ENCODE measurements around the gene PLCB1. TPM values are rescaled to one million over a fixed set of nuclear protein-coding genes. Genes with fewer than 3 reads are reported as not detected.
"Not testable (repeated sequence)": the region's sequence is repeated elsewhere in the genome, so short reads cannot be mapped to it uniquely, and the experiment has no call there.

PLCB1 gene
- total RNA-seq, 2 donors from 2014 or later: 8.5 to 10.9 TPM

DNA sequence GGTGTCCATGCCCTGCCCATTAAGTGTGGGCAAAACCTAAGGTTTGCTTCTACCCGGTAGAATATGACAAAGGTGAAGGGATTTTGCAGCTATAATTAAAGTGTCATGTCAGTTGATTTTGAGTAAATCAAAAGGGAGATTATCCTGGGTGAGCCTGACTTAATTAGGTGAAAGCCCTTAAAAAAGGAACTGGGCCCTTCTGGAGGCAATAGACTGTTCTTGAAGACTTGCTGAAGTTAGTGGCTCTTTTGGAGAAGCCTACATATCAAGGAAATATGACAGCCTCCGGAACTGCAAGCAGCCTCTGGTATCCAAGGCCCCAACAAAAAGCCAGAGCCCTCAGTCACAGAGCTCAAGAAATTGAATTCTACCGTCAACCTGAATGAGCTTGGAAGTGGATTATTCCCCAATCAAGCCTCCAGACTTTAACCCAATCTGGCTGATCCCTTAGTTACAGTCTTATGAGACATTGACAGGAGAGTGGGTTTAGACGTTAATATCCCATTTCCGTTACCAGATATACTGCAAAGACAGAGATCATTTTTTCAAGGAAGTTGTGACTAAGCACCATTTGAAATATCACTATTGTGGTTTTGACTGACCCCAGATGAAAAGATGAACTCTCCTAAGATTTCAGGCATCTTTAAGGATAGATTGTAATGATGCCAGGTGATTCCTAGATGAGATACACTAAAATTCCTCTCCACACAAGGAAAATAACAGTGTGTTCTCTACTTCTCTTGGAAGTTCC is 303.4 kb downstream of the PLCB1 start:
- DNase-seq: no peak
- intact Hi-C loops (cut with DNase I, micrococcal nuclease): no loop called here
- no peak for ATAC-seq

DNA sequence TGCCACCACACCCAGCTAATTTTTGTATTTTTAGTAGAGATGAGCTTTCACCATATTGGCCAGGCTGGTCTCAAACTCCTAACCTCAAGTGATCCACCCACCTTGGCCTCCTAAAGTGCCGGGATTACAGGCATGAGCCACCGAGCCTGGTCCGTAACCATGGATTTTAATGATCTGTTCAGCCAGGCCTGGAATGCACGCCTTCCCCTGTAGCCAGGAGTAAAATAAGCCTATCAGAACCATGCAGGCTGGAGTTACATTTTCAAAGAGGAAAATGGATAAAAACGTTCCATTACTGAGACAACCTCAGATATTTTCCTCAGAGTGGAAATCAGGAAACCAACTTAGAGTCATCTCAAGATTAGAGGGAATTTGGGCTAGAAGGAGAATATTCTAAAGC is 304.9 kb downstream of the PLCB1 start:
- DNase-seq; intact Hi-C loops (cut with DNase I, micrococcal nuclease); ATAC-seq: not testable (repeated sequence)

DNA sequence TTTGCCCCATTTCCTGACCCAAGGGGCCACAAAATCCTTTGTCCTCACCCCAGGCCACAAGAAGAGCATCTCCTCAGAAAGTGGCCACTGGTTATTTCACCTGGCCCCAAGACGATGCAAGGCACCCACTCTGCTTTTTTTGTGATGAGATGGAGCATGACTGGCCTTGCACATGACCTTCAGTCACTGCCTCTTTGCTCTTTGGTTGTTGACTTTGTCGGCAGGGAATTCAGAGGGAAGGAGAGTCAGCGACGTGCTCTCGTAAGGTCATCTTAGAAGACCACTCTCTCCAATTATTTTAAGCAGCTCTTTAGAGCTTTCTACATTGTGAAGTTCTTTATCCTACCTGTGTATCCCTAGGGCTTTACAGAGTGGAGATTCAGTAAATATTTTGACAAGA is 306.7 kb downstream of the PLCB1 start:
- DNase-seq (no peak), ATAC-seq (no peak)
- intact Hi-C loops (cut with DNase I, micrococcal nuclease): no loop called here

DNA sequence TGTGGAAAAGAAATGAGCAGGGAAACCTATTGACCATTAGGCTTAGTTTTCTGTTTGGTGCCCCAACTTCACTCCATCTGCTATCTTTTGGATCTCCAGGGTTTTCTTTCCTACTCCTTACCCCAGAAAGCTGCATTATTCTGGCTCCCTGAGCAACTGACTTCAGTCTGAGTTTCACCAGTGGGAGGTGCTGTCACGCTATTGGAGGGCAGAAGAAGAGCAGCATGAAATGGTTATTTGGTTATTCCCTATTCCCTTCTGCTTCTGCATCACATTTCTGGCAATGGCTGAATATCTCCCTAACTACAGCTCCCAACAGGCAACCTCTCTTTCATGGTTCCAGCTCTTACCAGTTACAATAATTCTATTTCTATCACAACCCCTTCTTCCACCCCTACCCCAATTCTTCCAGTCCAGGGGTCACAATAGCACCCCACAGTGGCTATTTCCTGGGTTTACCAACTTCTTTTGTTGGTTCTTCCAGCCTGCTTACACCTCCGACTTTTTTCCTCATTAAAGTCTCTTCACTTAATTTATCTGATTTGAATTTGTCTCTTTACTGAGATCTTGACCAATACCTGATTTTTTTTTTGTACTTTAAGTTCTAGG is 311.5 kb downstream of the PLCB1 start:
- no peak for ATAC-seq
- intact Hi-C loops (cut with DNase I, micrococcal nuclease): no loop called here

DNA sequence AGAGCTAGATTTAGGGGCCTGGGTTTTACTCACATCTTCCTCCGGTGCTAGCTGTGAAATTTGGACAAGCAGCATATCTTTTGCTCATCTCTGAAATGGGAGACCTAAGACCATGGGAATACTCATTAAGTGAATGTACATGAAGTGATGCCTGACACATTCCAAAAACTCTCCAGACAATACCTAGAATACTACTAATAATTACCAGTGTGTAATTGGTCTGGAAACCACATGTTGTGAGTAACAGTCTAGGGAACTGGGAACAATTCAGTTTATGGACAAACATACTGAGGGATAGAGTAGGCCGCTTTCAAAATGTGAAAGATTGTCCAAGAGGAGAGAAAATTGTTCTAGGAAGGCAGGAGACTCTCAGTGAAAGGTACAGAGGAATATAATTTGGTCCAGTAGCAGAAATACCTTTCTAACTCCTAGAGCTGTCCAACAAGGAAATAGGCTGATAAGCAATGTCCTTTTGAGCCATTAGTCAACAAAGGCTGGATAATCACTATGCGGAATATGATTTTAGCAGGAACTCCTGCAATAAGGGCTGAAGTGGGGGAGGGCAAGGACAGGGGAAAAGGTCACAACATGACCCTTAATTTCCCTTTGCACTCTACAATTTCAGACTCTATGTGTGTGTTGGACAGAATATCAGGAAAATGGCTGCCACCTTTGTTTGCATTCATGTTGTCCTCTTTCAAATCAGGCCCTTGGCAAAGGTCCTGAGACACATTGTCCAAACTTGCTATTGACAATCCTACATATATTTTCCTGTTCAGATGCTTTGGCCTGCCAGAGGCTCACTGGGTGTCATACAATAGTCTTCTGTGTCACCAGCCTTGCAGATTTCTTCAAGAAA is 315.4 kb downstream of the PLCB1 start:
- DNase-seq (no peak), ATAC-seq (no peak)
- intact Hi-C loops (cut with DNase I, micrococcal nuclease): no loop called here

More for the DNA sequence above, 311.5 kb downstream of the PLCB1 start:
- no peak for DNase-seq

DNA sequence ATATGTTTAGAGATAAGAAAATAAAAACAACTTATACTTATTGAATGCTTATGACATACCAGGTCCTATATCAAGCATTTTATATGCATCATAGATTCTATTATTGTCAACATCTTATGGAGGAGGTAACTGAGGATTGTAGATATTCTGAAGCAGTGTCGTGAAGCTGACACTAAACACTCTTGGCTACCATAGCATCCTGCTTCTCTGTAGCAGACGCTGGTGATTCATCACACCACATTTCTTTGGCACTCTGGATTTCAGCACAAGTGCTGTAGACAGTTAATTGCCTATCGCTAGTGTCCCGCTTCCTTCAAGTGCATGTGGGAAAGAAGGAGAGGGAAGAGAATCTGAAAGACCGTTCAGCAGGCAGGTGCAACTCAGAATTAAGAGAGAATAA is 317.1 kb downstream of the PLCB1 start:
- no peak for ATAC-seq
- intact Hi-C loops (cut with DNase I, micrococcal nuclease): no loop called here
- no peak for DNase-seq

DNA sequence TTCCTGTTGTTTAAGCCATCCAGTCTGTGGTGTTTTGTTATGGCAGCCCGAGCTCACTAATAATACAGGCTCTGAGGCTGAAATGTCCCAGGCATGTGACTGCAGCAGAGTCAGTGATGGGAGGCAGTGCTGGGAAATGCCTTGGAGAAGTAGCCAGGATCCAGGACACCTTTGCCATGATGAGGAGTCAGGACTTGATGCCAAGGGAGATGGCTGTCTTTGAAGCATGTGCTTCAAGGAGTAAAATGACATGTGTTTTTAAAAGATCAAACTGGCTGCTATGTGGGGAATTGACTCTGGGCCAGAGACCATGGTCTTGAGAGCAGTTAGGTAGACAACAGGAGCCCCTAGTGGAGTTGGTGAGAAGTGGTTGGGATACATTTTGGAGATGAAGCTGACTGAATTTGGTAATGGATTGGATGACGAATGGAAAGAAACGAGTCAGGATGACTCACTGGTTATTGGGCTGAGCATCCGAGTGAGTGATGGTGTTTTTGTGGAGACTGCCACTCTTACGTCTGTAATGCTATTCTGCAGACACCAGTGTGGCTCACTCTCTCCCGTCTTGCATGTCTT is 322.2 kb downstream of the PLCB1 start:
- DNase-seq (no peak), ATAC-seq (no peak)
- intact Hi-C loops (cut with DNase I, micrococcal nuclease): no loop called here

DNA sequence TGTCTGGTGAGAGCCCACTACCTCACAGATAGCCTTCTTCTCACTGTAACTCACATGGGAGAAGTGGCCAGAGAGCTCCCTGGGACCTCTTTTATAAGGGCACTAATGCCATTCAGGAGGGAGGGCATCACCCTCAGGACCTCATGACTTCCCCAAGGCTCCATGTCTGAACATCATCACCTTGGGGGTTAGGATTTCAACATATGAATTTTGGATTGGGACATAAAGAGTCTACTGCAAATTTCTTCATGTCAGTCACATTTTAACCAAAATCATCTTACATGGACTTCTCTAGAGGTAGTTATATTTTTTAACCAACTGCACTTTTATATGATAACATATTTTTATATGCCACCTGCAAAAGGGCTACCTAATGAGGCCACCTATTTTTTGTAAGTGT is 324.7 kb downstream of the PLCB1 start:
- intact Hi-C loops (cut with DNase I, micrococcal nuclease): no loop called here
- no peak for ATAC-seq
- DNase-seq: no peak

DNA sequence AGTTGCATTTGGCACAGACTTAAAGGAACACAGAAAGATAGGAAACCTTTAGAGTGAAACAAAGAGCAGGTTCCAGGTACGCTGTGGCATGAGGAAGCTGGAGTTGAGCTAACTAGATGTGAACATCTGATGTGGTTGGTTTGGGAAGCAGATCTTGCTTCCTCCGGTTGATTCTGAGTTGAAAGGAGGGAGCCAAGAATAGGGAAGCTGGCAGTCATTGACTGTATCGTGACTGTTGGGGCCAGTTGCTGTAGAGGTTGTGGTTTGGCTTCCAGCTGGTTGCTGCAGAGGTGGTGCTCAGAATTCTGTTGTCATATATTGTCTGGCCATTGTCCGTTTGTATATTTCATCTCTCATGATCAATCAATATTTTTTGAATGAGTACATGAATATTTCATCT is 325.9 kb downstream of the PLCB1 start:
- DNase-seq: no peak
- intact Hi-C loops (cut with DNase I, micrococcal nuclease): no loop called here
- ATAC-seq: no peak

DNA sequence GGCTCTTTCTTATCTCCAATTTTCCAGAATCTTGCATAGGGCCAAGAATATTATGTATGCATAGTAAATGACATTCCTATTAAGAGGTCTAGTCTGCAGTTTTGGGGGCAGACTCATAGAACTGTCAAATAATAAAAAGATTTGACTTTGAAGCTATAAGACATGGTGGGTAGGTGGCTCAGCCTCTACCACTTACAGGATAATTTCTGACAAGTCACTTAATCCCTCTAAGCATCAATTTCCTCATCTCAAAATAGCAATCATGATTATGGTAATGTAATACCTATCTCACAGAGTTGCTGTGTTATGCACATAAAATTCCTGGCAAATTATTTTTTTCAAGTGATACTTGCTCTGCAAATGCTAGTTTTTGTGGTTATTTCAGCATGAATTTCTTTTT is 329.1 kb downstream of the PLCB1 start:
- ATAC-seq (no peak), DNase-seq (no peak)
- intact Hi-C loops (cut with DNase I, micrococcal nuclease): no loop called here

DNA sequence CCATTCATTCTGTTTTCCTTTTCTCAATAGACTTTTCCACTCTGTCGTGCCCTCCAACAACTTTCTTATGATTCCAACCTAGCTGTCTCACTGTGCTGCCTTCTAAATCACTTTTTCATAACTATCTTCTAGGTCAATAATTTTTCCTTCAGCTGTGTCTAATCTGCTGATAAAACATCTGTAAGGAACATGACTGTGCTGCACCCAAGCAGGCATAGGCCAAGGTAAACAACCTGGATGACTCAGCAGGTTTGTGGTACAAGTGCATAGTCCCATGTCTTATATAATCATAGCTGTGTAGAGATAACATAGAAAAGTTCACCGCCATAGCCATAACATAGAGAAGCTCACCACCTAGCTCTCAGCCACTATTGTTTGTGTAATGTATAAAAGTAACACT is 332.3 kb downstream of the PLCB1 start:
- DNase-seq: no peak
- intact Hi-C loops (cut with DNase I, micrococcal nuclease): no loop called here
- ATAC-seq: peak; percentile 32

DNA sequence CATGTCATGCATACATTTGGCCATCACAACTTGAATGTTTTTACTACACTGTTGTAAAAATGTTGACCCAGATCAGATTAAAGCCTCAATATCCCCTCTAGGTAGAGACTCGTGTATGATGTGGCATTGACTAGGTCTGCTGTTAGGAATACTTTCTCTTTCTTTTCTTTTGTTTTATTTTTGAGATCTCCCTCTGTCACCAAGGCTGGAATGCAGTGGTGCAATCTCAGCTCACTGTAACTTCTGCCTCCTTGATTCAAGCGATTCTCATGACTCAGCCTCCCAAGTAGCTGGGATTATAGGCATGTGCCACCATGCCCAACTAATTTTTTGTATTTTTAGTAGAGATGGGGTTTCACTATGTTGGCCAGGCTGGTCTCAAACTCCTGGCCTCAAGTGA is 334.7 kb downstream of the PLCB1 start:
- intact Hi-C loops (cut with DNase I, micrococcal nuclease); ATAC-seq; DNase-seq: not testable (repeated sequence)

DNA sequence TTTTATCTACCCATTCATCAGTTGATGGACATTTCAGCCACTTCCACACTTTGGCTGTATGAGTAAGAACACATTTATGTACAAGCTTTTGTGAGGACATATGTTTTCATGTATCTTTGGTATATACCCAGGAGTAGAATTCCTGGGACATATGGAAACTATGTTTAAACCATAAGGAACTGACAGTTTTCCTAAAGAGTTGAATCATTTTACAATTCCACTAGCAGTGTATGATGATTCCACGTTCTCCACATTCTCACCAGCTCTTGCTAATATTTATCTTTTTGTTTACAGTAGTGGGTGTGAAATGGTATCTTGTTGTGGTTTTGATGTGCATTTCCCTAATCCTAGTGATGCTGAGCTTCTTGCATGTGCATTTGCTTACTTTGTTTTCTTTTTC is 338.1 kb downstream of the PLCB1 start:
- no peak for ATAC-seq
- no peak for DNase-seq
- intact Hi-C loops (cut with DNase I, micrococcal nuclease): no loop called here

DNA sequence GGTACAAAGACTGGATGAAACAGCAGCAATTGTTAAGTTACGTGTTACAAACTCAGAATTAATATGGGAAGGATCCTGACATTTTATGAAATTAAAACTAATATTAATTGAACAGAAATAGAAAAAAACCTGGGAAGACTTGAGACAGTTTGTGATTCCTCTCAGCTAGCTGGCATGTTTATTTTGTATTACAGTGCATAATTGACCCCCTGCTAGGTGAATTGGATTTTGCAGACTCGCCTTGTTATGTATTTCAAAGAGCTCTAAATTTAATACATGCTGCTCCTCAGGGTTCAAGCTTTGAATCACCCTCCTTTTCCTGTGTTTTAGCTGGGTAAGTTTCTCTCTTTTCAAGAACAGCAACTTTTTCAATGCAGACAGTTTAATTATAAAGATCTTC is 339.4 kb downstream of the PLCB1 start:
- intact Hi-C loops (cut with DNase I, micrococcal nuclease): no loop called here
- DNase-seq: no peak
- no peak for ATAC-seq

DNA sequence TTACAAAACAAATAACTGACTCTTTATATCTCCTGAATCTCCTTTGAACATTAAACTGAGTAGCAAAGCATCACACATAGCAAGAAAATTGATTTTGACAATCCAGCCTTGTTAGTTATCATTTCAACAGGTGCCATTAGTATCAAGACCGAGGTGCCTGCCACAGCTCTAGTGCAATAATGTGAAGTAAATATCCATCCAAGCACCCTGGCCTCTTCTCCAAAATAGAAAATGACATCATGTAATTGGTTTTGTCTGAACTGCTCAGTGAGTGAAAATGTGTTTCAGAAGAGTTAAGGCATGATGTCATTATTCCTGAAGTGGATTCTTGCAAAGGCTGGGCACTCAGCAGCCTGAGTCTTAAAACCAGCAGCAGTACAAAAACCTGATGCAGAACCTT is 341.4 kb downstream of the PLCB1 start:
- no peak for DNase-seq
- intact Hi-C loops (cut with DNase I, micrococcal nuclease): no loop called here
- ATAC-seq: no peak

DNA sequence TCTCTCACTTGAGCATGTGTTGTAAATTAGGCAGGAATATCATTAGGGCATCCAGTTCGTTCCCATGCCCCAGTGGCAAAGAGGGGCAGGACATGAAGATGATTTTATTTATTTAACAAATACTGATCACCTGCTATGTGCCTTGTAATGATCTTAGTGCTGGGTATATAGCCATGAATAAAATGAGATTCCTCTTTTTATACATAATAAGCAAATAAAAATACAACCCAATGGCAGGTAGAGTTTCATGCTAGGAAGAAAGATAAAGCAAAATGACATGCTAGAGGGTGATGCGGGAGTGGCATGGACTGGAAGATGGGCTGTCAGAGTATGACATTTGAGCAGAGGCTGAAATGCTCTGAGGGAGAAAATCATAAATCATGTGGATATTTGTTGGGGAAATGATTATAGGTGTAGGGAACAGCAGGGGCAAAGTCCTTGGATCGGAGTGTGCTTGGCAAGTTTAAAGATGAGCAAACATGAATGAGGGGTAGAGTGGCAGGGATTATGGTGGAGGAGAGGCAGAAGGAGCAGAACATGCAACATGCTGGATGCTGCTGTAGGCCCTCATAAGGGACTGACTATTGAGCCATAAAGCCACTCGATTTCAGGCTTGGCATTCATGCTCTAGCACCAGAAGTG is 342.1 kb downstream of the PLCB1 start:
- ATAC-seq (no peak), DNase-seq (no peak)
- intact Hi-C loops (cut with DNase I, micrococcal nuclease): no loop called here

DNA sequence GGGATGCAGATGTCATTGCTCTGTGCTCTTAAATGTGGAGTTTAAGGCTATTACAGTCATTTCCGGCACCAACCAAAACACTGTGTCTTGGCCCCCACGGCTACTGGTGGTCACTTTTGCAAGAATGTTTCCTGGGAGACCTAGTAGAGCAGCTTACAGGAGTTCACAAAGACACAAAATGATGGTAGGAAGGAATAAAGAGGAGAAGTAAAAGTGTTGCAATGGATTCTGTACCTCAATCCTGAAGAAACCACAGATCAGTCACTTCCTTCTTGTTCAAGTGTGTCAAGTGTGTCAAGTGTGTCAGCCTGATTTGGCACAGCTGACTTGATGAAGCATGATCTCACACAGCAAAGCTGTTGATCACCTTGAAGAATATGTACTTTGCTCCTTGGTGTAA is 344.0 kb downstream of the PLCB1 start:
- intact Hi-C loops (cut with DNase I, micrococcal nuclease): no loop called here
- ATAC-seq (no peak), DNase-seq (no peak)

DNA sequence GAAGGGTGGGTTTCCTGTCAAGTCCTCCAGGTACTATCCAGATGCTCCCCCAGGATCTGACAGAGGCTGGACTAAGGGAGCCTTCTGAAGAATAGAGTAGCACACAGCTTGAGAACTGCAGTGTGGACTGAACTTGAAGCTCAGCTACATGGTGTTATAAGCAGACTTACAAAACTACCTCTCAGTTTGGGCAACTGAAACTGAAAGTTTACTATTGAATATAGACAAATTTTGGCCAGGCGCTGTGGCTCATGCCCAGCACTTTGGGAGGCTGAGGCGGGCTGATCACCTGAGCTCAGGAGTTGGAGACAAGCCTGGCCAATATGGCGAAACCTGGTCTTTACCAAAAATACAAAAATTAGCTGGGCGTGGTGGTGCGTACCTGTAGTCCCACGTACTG is 348.5 kb downstream of the PLCB1 start:
- ATAC-seq (no peak), DNase-seq (no peak)
- intact Hi-C loops (cut with DNase I, micrococcal nuclease): no loop called here

DNA sequence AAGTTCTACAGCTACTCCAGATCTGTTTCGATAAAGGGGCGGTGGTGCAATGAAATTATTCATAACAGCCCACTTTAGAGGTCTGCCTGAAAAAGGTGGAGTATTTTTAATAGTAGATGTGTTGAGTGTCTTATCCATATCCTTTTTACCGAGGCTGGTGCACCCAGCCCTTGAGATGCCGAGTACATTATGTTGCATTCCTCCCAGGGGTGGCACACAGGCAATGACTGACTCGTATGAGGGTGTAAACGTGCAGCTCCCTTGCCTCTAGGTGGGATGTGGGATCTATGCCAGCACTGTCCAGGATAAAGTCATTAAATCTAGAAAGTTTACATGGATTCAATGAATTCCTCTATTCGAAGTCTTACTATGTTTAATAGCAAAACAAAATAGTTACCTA is 355.6 kb downstream of the PLCB1 start:
- DNase-seq (no peak), ATAC-seq (no peak)
- intact Hi-C loops (cut with DNase I, micrococcal nuclease): no loop called here
